MCF 10A (cell line): Measurements from ENCODE around the gene TSFM. TPM values are rescaled to one million over a fixed set of nuclear protein-coding genes. Genes with fewer than 3 reads are reported as not detected.
A peak's percentile ranks its signal among the peaks of the same experiment; 100 is the strongest.

Experiments used
- BruUV-seq: library from RNA; stranded (reverse); fragments of 400-500 nt; replicated peaks from 2 replicates; lab custom pipeline; 2021; lab: Mats Ljungman, UMichigan
- CTCF ChIA-PET: fragments of 300-600 bp; sonication (Branson Sonifier 250); formaldehyde crosslinking; extraction: SDS; loops from one replicate; lab custom pipeline; 2021; ENCODE audit warnings: antibody characterized with exemption, inconsistent platforms; lab: Yijun Ruan, JAX
- POLR2A ChIA-PET: fragments of 300-600, 350-650 bp; sonication (Branson Sonifier 250); formaldehyde crosslinking; extraction: SDS; loops from one replicate; lab custom pipeline; 2020; ENCODE audit warnings: antibody characterized with exemption, inconsistent platforms; lab: Yijun Ruan, JAX
- DNase-seq: peaks from one replicate; pipeline ENCODE4 v3.0.0-alpha.2; 2018; ENCODE audit not compliant: unreplicated experiment
- H3K27ac Mint-ChIP-seq: one replicate; pipeline ENCODE4 v1.8.0; 2022; ENCODE audit warnings: mild to moderate bottlenecking, low read depth, mixed read lengths; ENCODE audit not compliant: unreplicated experiment
- H3K27me3 Mint-ChIP-seq: one replicate; pipeline ENCODE4 v1.8.0; 2022; ENCODE audit warnings: mixed read lengths; ENCODE audit not compliant: insufficient read depth, unreplicated experiment
- H3K36me3 Mint-ChIP-seq: one replicate; pipeline ENCODE4 v1.8.0; 2022; ENCODE audit warnings: mild to moderate bottlenecking, moderate library complexity, mixed read lengths; ENCODE audit not compliant: insufficient read depth, unreplicated experiment
- H3K4me1 Mint-ChIP-seq: one replicate; pipeline ENCODE4 v1.8.0; 2022; ENCODE audit warnings: mixed read lengths; ENCODE audit not compliant: insufficient read depth, unreplicated experiment
- H3K4me3 Mint-ChIP-seq: one replicate; pipeline ENCODE4 v1.8.0; 2022; ENCODE audit warnings: mild to moderate bottlenecking, moderate library complexity, mixed read lengths; ENCODE audit not compliant: unreplicated experiment
- H3K9me3 Mint-ChIP-seq: one replicate; pipeline ENCODE4 v1.8.0; 2022; ENCODE audit warnings: mixed read lengths; ENCODE audit not compliant: unreplicated experiment
- intact Hi-C: fragments of 100-400 bp; cut with micrococcal nuclease; formaldehyde crosslinking; loops from 2 replicates; pipeline ENCODE4 v1.14.1; 2022
- total RNA-seq: library from RNA; stranded (reverse); gene quantifications from 2 replicates; pipeline ENCODE4 v1.2.3, GENCODE V29; 2022
- TF ChIP-seq, protein P1 (sequence below): fragments of 200-600 bp; IDR thresholded peaks from one replicate; pipeline ENCODE4 v1.8.0; 2022; ENCODE audit warnings: antibody characterized with exemption, mild to moderate bottlenecking; ENCODE audit not compliant: unreplicated experiment

Gene TSFM
- total RNA-seq, 1 experiment from 2014 or later: 32.6 TPM

DNA sequence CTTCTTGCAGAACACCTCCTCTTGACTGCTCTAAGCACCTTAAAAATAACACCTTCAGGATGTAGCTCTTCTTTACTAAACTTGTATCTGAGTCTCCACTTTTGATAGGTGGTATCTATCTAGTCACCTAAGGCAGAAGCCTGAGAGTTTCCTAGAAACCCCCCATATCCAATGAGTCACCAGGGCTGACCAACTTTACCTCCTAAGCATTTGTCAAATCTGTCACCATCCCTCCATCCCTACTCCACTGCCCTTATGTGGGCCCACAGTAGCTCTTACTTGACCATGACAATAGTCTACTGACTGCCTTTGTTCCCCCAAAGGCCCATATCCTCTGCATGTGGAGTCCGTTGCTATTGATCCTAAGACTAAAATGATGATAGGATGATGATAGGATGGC, 20.0 kb downstream of the TSFM start:
- ChIA-PET CTCF (interaction anchor here (0.6 to 4.0 kb wide), 28 partner anchors 8 to 847 kb away, joined by 3 to 28 read pairs (median 4); partner anchors contain the start of genes AVIL and TSFM), POLR2A (interaction anchor here (0.9 to 1.2 kb wide), 2 partner anchors 20 to 102 kb away, joined by 3 to 5 read pairs; partner anchors contain the start of gene TSFM)
- intact Hi-C loops: loop anchor here (1.0 kb wide), 2 partner anchors 29 to 103 kb away; no protein-coding TSS in a partner anchor
- BruUV-seq: no TSS peak
- Mint-ChIP-seq H3K27ac (no peak overlapping the region), H3K4me1 (no peaks in the 10 kb centered on the region), H3K27me3 (no peaks in the 10 kb centered on the region), H3K36me3 (peaks cover 28% of the 10 kb centered on the region), H3K9me3 (no peaks in the 10 kb centered on the region), H3K4me3 (no peak overlapping the region)
- TF ChIP-seq, protein P1, sequence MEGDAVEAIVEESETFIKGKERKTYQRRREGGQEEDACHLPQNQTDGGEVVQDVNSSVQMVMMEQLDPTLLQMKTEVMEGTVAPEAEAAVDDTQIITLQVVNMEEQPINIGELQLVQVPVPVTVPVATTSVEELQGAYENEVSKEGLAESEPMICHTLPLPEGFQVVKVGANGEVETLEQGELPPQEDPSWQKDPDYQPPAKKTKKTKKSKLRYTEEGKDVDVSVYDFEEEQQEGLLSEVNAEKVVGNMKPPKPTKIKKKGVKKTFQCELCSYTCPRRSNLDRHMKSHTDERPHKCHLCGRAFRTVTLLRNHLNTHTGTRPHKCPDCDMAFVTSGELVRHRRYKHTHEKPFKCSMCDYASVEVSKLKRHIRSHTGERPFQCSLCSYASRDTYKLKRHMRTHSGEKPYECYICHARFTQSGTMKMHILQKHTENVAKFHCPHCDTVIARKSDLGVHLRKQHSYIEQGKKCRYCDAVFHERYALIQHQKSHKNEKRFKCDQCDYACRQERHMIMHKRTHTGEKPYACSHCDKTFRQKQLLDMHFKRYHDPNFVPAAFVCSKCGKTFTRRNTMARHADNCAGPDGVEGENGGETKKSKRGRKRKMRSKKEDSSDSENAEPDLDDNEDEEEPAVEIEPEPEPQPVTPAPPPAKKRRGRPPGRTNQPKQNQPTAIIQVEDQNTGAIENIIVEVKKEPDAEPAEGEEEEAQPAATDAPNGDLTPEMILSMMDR: no peak
- no peak for DNase-seq

DNA sequence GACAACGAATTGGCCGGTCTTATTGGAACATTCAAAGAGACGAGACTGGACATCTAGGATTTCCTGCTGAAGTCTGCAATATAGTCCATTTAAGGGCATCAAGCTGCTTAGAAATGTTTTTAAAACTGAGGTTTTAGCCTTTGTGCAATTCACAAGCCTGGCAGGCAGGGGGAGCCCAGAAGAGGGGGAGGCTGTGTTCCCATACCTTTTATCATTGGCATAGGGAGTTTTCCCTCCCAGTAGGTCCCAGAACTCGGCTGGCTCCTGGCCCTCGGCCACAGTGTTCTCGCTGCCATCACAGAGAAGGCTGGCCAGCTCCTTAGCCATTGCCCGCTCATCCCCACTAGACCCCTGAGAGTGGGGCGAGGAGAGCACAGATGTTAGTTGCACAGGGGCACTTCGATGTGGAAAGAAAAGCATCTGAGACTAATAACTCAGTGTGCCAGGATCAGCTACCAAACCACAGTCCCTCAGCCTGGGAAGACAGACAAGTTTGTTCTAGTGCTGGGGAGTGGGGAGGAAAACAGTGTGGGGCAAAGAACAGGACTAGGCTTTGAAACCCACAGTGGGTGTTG, 20.8 kb downstream of the TSFM start:
- no peaks in the 10 kb centered on the region for H3K9me3 Mint-ChIP-seq
- no peaks in the 10 kb centered on the region for H3K27me3 Mint-ChIP-seq
- ChIA-PET POLR2A (interaction anchor here (0.8 to 0.9 kb wide), 3 partner anchors 9 to 42 kb away, joined by 3 read pairs; partner anchors contain the start of gene TSFM), CTCF (interaction anchor here (0.6 to 4.0 kb wide), 28 partner anchors 8 to 846 kb away, joined by 3 to 28 read pairs (median 4); partner anchors contain the start of genes AVIL, CYP27B1 and TSFM)
- BruUV-seq: no TSS peak
- peaks cover 26% of the 10 kb centered on the region for H3K36me3 Mint-ChIP-seq
- no peak overlapping the region for H3K4me3 Mint-ChIP-seq
- intact Hi-C loops: loop anchor here (1.0 kb wide), 2 partner anchors 28 to 102 kb away; no protein-coding TSS in a partner anchor
- TF ChIP-seq, protein P1: peak; percentile 84
- no peaks in the 10 kb centered on the region for H3K4me1 Mint-ChIP-seq
- no peak overlapping the region for H3K27ac Mint-ChIP-seq
- peak; percentile 61 for DNase-seq

DNA sequence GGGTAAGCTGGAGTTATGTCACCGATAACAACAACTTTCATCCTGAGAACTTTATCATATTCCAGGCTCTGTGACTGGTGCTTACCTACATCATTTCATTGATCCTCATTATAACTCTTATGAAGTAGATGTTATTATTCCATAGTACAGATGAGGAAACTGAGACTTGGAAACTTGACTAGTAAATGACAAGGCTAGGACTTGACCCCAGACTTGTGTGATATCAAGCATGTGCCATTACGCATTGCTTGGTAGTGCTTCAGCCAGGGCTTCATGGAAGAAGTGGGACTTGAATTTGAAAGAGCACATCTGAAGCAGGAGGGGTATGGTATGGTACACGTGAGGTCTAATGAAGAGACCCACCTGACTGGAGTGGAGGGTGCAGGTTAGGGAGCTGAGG, 24.1 kb downstream of the TSFM start:
- TF ChIP-seq, protein P1: no peak
- intact Hi-C loops: no loop called here
- H3K27ac Mint-ChIP-seq: no peak overlapping the region
- ChIA-PET POLR2A (interaction anchor here (0.8 to 1.3 kb wide), 2 partner anchors 10 to 24 kb away, joined by 3 to 4 read pairs; no protein-coding TSS in a partner anchor), CTCF (interaction anchor here (0.6 to 2.1 kb wide), 4 partner anchors 9 to 98 kb away, joined by 3 to 5 read pairs (median 4); partner anchors contain the start of gene TSFM)
- no TSS peak for BruUV-seq
- no peak overlapping the region for H3K4me3 Mint-ChIP-seq
- no peaks in the 10 kb centered on the region for H3K27me3 Mint-ChIP-seq
- H3K9me3 Mint-ChIP-seq: no peaks in the 10 kb centered on the region
- peaks cover 8% of the 10 kb centered on the region for H3K4me1 Mint-ChIP-seq
- no peak for DNase-seq
- peaks cover 11% of the 10 kb centered on the region for H3K36me3 Mint-ChIP-seq

DNA sequence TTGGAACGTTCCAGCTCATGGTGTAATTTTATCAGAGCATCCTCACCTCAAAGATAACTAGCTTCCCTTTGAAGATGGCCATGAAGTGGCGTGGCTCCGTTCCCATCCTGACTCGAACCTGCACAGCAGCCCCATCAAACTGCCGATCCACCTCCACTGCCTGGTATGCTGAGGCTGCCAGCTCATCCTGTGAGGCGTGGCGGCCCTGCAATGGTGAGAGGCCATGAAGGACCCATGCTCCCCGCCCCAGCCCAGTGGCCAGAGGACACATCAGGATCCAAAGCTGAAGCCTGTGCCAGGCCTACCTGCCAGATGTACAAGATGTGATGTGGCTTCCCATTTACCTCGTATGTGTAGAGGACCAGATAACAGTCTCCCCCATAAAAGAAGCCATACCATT, 24.7 kb downstream of the TSFM start:
- no peak for DNase-seq
- ChIA-PET POLR2A (interaction anchor here (1.3 kb wide), 1 partner anchor 10 kb away, joined by 4 read pairs; no protein-coding TSS in a partner anchor), CTCF (interaction anchor here (0.6 to 1.1 kb wide), 5 partner anchors 8 to 97 kb away, joined by 3 to 4 read pairs (median 3); partner anchors contain the start of gene TSFM)
- Mint-ChIP-seq H3K27ac (no peak overlapping the region), H3K36me3 (peaks cover 11% of the 10 kb centered on the region), H3K4me1 (peaks cover 8% of the 10 kb centered on the region), H3K4me3 (no peak overlapping the region), H3K27me3 (no peaks in the 10 kb centered on the region), H3K9me3 (no peaks in the 10 kb centered on the region)
- intact Hi-C loops: no loop called here
- no TSS peak for BruUV-seq
- TF ChIP-seq, protein P1: no peak
